NK-92 (cell line): Measurements from ENCODE around the gene PLXNA2.

Experiments used
- DNase-seq: peaks from one replicate; lab custom pipeline; 2025; ENCODE audit not compliant: unreplicated experiment; lab: John Stamatoyannopoulos, UW

Gene PLXNA2

GRCh38 chr1:208078752-208079151 lies 165.4 kb downstream of the PLXNA2 start:
- DNase-seq: no peak

- DNase-seq: no peak
Observed at GRCh38 chr1:208077232-208078075, 166.7 kb downstream of the PLXNA2 start.

GRCh38 chr1:208074353-208074752 lies 169.8 kb downstream of the PLXNA2 start:
- DNase-seq: no peak

- DNase-seq: no peak
Observed at GRCh38 chr1:208071435-208072031, 172.7 kb downstream of the PLXNA2 start.

DNA sequence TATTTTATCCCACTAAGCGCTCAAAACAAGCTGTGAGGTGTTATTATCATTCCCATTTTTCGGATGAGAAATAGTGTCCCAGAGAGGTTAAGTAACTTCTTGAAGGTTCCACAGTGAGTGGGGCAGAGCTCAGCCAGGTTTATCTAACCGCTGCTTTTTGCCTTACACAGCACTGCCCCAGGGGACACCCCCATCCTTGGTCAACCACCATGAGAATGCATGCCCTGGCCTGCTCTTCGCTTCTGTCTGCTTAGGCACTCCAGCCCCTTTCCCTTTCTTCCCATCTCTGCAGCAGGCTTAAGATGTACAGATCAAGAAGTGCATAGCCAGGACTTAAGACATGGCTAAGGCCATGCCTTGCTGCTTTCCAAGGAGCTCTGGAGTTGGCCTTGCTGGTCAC lies 174.3 kb downstream of the PLXNA2 start:
- no peak for DNase-seq

DNA sequence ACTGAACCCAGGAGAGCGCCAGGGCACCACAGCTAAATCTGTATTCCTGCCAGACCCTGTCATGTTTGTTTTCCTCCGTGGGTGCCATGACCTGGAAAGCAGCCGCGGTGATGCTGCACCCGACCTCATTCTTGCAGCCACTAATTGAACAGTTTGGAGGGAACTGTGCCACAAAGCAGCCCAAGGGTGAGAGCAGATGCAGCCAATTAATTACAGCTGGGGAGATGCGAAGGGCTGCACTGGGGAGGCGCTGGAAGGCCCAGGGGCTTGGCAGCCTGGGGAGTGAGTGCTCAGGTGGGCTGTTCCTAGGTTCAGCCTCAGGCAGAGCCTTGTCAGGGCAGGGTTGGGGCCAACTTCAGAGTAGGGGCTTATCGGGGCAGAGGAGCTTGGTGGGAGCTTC lies 174.9 kb downstream of the PLXNA2 start:
- no peak for DNase-seq

DNA sequence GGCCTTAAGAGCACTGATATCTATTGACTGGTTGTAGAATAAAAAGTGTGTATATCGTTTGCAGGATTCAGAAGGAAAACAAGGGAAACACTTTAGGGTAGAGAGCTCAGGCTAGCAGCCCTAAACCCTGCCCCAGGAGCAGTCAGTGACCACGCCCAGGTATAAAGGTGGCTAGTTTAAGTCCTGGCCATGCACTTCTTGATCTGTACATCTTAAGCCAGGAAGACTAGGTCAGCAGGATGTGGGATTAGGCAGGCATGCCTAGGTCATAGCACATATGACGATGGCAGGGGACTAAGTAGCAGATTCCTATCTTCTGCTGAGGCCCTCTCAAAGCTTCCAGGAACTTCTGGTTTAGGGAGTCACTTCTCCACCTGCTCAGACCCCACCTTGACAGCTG lies 175.3 kb downstream of the PLXNA2 start:
- DNase-seq: no peak

- DNase-seq: no peak
Observed at GRCh38 chr1:208068407-208068806, 175.8 kb downstream of the PLXNA2 start.

GRCh38 chr1:208066583-208066982 lies 177.6 kb downstream of the PLXNA2 start:
- DNase-seq: no peak

- no peak for DNase-seq
Observed at GRCh38 chr1:208065862-208066261, 178.3 kb downstream of the PLXNA2 start.

GRCh38 chr1:208061632-208062031 lies 182.6 kb downstream of the PLXNA2 start:
- no peak for DNase-seq

- DNase-seq: no peak
Observed at GRCh38 chr1:208061118-208061517, 183.1 kb downstream of the PLXNA2 start.

- DNase-seq: no peak
Observed at GRCh38 chr1:208060215-208060869, 183.8 kb downstream of the PLXNA2 start.

DNA sequence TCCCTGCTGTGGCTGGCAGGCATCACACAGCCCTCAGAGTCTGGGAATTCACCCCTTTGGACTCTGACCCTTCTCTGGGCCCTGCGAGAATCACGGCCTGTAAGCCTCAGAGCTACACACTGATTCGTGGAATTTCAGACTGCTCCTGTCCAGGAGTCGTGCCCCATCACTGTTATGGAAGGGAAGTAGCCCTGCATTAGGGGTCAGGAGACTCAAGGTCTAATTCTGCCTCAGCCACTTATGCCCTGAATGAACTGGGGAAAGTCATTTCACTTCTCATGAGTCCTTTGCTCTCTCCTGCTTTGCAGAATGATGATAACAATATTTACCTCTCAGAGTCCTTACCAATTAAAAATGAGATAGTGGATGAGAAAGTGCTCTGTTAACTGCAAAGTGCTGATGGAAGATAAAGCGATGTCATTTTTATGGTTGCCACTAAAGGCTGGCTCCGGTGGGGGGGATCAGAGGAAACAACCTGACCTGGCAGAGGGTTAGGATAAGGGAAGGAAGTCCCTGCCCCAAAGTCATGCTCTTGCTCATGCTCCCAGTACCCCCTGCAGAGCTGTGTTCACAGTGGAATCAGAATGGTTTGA lies 184.7 kb downstream of the PLXNA2 start:
- no peak for DNase-seq

DNA sequence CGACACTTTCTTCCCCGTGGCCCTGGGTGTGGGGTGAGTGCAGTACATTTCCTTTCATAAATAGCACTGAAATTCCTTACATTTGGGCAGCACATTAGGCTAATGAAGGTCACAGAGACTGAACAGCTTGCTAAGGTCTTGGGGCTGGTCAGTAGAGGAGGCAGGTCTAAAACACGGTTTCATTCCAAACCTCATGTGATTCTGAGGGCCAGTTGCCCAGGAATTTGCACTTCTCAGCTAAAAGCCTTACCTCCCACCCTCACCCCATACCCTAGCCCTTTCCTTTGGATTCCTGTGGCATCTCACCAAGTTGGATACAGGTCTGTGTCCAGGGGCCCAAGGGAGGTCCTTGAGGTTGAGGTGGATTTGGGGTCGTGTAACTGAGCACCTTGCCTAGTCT lies 185.4 kb downstream of the PLXNA2 start:
- DNase-seq: no peak

DNA sequence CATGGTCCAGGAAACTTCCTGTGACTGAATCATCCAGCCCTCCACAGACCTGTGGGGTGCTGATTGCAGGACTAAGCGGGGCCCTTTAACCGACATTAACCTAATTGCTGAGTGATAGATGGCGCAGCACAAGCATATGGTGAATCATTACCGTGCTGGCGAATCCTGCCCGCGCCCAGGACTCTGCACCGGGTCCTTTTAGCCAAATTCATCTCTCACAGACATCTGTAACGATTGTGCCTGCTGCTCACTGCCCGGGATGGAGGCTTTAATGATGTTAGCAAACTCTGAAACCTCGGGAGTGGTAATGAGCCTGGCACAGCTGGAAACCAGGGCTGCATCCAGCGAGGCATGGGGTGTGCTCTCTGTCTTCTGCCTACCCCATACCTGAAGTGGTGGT lies 185.9 kb downstream of the PLXNA2 start:
- DNase-seq: no peak

GRCh38 chr1:208057056-208057455 lies 187.1 kb downstream of the PLXNA2 start:
- DNase-seq: no peak

GRCh38 chr1:208055535-208055934 lies 188.6 kb downstream of the PLXNA2 start:
- no peak for DNase-seq

GRCh38 chr1:208054911-208055379 lies 189.2 kb downstream of the PLXNA2 start:
- DNase-seq: no peak

DNA sequence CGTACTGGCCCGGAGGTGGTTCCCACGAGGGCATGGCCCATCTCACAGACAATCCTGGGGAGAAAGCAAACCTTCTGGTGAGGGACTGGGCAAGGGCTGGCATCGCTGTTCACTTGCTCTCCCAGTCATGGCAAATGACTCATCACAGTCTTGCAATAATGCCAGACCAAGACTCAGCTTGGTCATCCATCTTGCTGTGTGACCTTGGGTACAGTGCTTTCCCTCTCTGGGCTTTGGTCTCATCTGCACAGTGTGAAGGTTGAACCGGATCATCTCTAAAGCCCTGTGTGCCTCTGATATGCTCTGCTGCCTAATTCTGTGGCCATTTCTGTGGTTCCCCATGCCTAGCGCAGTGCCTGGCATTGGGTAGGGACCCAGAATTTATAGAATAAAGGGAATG lies 189.7 kb downstream of the PLXNA2 start:
- no peak for DNase-seq

DNA sequence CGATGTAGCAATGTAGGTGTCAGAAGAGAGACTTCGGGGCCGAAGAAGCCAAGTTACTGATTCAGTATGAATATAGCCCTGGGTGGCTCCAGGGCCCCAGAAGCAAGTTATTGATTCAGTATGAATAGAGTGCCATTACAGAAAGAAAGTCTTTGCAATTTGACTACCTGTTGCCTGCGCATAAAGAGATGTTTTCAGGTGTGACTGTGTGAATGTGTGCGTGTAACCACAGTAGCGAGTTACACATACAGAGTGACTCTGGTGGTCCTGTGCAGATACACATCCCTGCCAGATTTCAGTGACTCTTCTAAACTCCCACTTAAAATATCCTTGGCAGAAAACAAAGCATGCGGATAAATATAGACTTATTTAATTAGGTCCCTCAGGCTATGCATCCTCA lies 190.5 kb downstream of the PLXNA2 start:
- DNase-seq: no peak
